ENCODE data around the gene CLPTM1L.

Gene CLPTM1L

DNA sequence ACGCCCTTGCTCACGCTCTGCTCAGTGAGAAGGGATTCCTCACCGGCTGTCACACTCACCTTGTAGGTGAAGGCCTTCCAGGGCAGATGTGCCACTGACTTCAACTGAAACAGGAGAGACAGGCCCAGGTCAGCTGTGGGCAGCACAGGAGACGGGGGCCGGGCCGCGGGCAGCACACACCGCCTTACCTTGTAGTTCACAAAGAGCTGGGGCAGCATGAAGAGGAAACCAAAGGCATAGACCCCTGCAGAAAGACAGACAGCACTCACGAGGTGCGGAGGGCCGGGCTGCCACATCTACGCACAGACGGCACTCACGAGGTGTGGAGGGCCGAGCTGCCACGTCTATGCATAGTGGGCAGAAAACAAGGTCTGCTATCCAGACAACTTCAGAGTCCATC is 23.3 kb downstream of the CLPTM1L start:
- H3K4me3 ChIP-seq (ENCODE audit: control insufficient read depth, low read depth, low read length), result no peak overlapping the region
- no peak for TF ChIP-seq CTCF (conservative IDR thresholded peaks at IDR 0.05; ENCODE audit: control insufficient read depth, insufficient read depth, low read depth, low read length)
- DNase-seq (ENCODE audit: low read depth), result no peak

DNA sequence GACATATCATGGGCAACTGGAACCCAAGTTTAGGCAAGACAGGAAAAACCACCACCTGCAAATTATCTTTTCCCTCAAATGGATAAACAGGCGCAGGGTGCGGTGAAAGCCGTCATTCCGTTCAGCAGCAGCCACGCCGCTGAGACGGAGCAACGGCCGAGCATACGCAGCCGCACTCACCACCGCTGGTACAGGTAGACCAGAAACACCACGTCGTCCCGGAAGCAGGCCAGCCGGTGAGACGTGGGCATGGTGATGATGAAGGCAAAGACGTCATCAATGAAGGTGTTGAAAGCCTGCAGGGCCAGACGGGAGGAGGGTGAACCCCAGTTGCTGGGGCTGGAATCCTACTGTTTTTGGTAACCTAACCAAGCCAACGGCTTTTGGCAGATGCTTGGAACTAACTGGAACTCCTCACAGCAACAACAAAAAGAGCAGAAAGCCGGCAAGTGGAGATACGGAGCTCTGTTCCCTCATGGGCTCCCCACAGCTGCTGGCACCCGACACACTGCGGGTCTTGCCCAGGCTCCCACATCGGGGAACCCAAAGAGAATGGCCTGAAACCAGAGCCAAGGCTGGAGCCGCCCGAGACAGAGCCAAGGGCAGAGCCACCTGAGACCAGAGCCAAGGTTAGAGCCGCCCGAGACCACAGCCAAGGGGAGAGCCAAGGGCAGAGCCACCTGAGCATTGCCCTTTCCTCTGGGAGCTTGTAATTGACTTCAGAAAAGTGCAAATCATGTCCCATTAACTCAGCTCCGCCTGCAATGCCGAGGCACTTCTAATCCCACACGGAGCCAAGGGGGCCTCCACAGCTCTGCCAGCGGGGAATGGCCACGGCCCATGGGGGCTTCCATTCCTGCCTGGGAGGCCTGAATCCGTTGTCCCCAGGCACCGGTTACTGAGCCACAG is 24.2 kb downstream of the CLPTM1L start:
- no peak for DNase-seq (ENCODE audit: low read depth)
- no peak for TF ChIP-seq CTCF (conservative IDR thresholded peaks at IDR 0.05; ENCODE audit: control insufficient read depth, insufficient read depth, low read depth, low read length)
- no peak overlapping the region for H3K4me3 ChIP-seq (ENCODE audit: control insufficient read depth, low read depth, low read length)

DNA sequence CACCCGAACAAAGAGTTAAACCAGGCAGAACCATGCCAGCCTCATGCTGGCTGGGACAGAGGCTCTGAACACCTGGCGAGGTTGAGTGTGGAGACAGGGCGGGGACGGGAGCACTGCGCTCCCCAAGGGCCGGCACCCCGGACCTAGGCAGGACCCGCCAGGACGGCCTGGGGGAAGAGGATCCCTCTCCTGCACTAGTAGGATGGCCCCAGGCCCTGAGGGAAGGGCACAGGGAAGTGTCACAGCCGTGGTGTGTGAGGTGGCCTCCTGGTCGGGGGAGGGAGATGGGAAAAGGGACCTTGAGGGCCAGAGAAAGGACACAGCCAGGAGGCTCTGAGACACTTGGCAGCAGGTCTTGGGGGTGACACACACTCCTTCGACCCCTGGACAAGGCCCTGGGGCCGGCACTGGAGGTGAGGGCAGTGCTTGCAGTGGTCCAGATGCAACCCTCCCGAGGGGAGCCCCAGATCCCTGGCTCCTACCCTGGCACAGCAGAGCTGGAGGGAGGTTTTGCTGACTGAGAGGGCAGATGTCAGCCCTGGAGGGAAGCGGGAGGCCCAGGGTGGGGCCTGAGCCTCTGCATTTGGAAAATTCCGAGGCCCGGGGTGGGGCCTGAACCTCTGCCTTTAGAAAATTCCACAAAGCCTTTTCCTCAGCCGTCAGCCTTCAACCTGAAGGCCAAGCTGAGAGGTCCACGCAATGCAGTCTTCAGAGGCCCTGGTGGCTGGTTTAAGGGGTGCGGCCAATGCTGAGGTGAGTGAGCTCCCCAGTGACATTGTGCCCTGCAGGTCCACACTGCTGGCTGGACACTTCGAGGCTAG is 25.3 kb downstream of the CLPTM1L start:
- DNase-seq (ENCODE audit: low read depth), result no peak

GRCh38 chr5:1318659-1319251 is 26.1 kb downstream of the CLPTM1L start:
- no peak for DNase-seq (ENCODE audit: low read depth)
- no peak for TF ChIP-seq CTCF (conservative IDR thresholded peaks at IDR 0.05; ENCODE audit: control insufficient read depth, insufficient read depth, low read depth, low read length)
- H3K4me3 ChIP-seq (ENCODE audit: control insufficient read depth, low read depth, low read length), result no peak overlapping the region

More for the DNA sequence above, 25.3 kb downstream of the CLPTM1L start:
- H3K4me3 ChIP-seq (ENCODE audit: control insufficient read depth, low read depth, low read length), result no peak overlapping the region
- TF ChIP-seq CTCF (conservative IDR thresholded peaks at IDR 0.05; ENCODE audit: control insufficient read depth, insufficient read depth, low read depth, low read length), result no peak

DNA sequence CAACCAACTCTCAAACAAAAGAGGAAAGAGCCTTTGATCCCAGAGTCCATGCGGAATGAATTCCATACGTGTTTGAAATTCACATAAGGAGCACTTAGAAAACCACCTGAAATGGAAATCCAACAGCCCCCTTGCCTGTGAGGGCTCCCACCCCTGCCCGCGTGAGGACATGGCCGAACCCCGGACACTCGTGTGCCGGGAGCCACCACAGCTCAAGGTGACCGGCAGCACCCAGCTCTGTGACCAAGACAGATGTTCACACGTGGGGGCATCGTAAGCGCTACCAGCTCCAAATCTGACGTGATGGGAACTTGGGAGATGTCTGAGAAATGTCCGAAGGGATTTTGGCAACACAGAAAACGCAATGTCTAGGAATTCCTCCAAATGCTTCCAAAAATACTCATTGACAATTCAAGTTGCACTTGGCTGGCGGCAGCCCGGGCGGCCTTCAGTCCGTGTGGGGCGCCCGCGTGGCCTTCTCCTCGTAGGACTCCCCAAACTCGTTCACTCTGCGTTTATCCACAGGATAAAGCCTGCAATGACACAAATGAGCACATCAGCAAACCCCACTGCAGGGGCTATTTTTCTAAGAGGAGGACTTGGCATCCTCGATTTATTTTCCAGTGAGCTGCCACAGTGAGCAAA is 26.9 kb downstream of the CLPTM1L start:
- no peak overlapping the region for H3K4me3 ChIP-seq (ENCODE audit: control insufficient read depth, low read depth, low read length)
- no peak for TF ChIP-seq CTCF (conservative IDR thresholded peaks at IDR 0.05; ENCODE audit: control insufficient read depth, insufficient read depth, low read depth, low read length)
- DNase-seq (ENCODE audit: low read depth), result no peak
